HEK293 (cell line): ENCODE results near the gene TNFRSF6B.

Experiments used
- CTCF ChIA-PET: fragments of 350-600 bp; formaldehyde crosslinking; extraction: SDS; loops from one replicate; lab custom pipeline; 2021; ENCODE audit warnings: antibody characterized with exemption; lab: Yijun Ruan, JAX
- POLR2A ChIA-PET: fragments of 300-600 bp; formaldehyde crosslinking; extraction: SDS; loops from one replicate; lab custom pipeline; 2020; ENCODE audit warnings: antibody characterized with exemption, inconsistent platforms; lab: Yijun Ruan, JAX
- H3K27ac ChIP-seq: fragments of 200-500 bp; sonication (Bioruptor generic); 2 replicates; pipeline ENCODE4 v1.5.1; 2014; ENCODE audit warnings: low read depth, low read length, control low read depth, inconsistent platforms; ENCODE audit errors: extremely low read depth
- H3K36me3 ChIP-seq, 2 experiments: fragments of 200-500 bp in 1 of 2; sonication (Bioruptor generic) in 1 of 2; 1 replicate in 1 of 2; 2 replicates in 1 of 2; pipeline ENCODE4 v1.5.1; 2014 to 2017; ENCODE audit warnings: inconsistent platforms in 2 of 2, low read length in 2 of 2; ENCODE audit not compliant: control insufficient read depth in 2 of 2, insufficient read depth in 1 of 2
- H3K4me1 ChIP-seq: fragments of 200-500 bp; sonication (Bioruptor generic); 2 replicates; pipeline ENCODE4 v1.5.1; 2014; ENCODE audit warnings: mild to moderate bottlenecking, low read length, inconsistent platforms; ENCODE audit not compliant: control insufficient read depth, insufficient read depth
- H3K4me3 ChIP-seq: 2 replicates; pipeline ENCODE4 v1.5.1; 2011; ENCODE audit warnings: low read depth, mild to moderate bottlenecking, control low read depth, low read length, moderate library complexity
- H3K9me3 ChIP-seq: fragments of 200-500 bp; sonication (Bioruptor generic); 2 replicates; pipeline ENCODE4 v1.5.1; 2014; ENCODE audit warnings: low read depth, low read length, inconsistent platforms; ENCODE audit not compliant: control insufficient read depth, insufficient read depth
- EGR2 ChIP-seq: fragments of 450-650 bp; formaldehyde crosslinking; IDR thresholded peaks from 2 replicates; pipeline ENCODE4 v1.5.1; 2016; ENCODE audit warnings: low read depth, missing biosample characterization, missing genetic modification characterization
- GLIS1 ChIP-seq: fragments of 450-650 bp; formaldehyde crosslinking; IDR thresholded peaks from 2 replicates; pipeline ENCODE4 v1.5.1; 2016; ENCODE audit warnings: missing biosample characterization, missing genetic modification characterization
- GLIS2 ChIP-seq: fragments of 450-650 bp; formaldehyde crosslinking; IDR thresholded peaks from 2 replicates; pipeline ENCODE4 v1.5.1; 2016; ENCODE audit warnings: missing biosample characterization, missing genetic modification characterization
- MEIS1 ChIP-seq: sonication (generic); formaldehyde crosslinking; IDR thresholded peaks from 2 replicates; pipeline ENCODE4 v1.8.1; 2022; ENCODE audit warnings: missing genetic modification reagents, mild to moderate bottlenecking, borderline replicate concordance
- SP7 ChIP-seq: fragments of 450-650 bp; formaldehyde crosslinking; IDR thresholded peaks from 2 replicates; pipeline ENCODE4 v1.5.1; 2016; ENCODE audit warnings: missing biosample characterization, missing genetic modification characterization
- WT1 ChIP-seq: fragments of 450-650 bp; formaldehyde crosslinking; IDR thresholded peaks from 2 replicates; pipeline ENCODE4 v1.5.1; 2016; ENCODE audit warnings: missing biosample characterization, missing genetic modification characterization
- ZFHX2 ChIP-seq: fragments of 450-650 bp; formaldehyde crosslinking; conservative IDR thresholded peaks from 2 replicates; pipeline ENCODE4 v1.5.1; 2016; ENCODE audit warnings: missing biosample characterization, missing genetic modification characterization
- ZFP69B ChIP-seq: fragments of 450-650 bp; formaldehyde crosslinking; IDR thresholded peaks from 2 replicates; pipeline ENCODE4 v1.5.1; 2016; ENCODE audit warnings: missing biosample characterization, missing genetic modification characterization
- ZNF133 ChIP-seq: fragments of 450-650 bp; formaldehyde crosslinking; IDR thresholded peaks from 2 replicates; pipeline ENCODE4 v1.5.1; 2016; ENCODE audit warnings: missing biosample characterization, missing genetic modification characterization
- ZNF140 ChIP-seq: fragments of 450-650 bp; formaldehyde crosslinking; IDR thresholded peaks from 2 replicates; pipeline ENCODE4 v1.5.1; 2016; ENCODE audit warnings: missing biosample characterization, missing genetic modification characterization
- ZNF175 ChIP-seq: fragments of 450-650 bp; formaldehyde crosslinking; IDR thresholded peaks from 2 replicates; pipeline ENCODE4 v1.5.1; 2016; ENCODE audit warnings: missing biosample characterization, missing genetic modification characterization
- ZNF394 ChIP-seq: fragments of 450-650 bp; formaldehyde crosslinking; IDR thresholded peaks from 2 replicates; pipeline ENCODE4 v1.5.1; 2016; ENCODE audit warnings: missing biosample characterization, missing genetic modification characterization, mild to moderate bottlenecking, moderate library complexity, borderline replicate concordance
- ZNF473 ChIP-seq: fragments of 450-650 bp; formaldehyde crosslinking; IDR thresholded peaks from 2 replicates; pipeline ENCODE4 v1.5.1; 2017; ENCODE audit warnings: missing biosample characterization, missing genetic modification characterization
- ZNF530 ChIP-seq: fragments of 450-650 bp; formaldehyde crosslinking; IDR thresholded peaks from 2 replicates; pipeline ENCODE4 v1.5.1; 2016; ENCODE audit warnings: low read depth, missing biosample characterization, missing genetic modification characterization
- ZNF555 ChIP-seq: fragments of 450-650 bp; formaldehyde crosslinking; conservative IDR thresholded peaks from 2 replicates; pipeline ENCODE4 v1.5.1; 2017; ENCODE audit warnings: missing biosample characterization, mild to moderate bottlenecking, missing genetic modification characterization, inconsistent platforms
- ZNF558 ChIP-seq: fragments of 450-650 bp; formaldehyde crosslinking; IDR thresholded peaks from 2 replicates; pipeline ENCODE4 v1.5.1; 2016; ENCODE audit warnings: missing biosample characterization, missing genetic modification characterization
- ZNF600 ChIP-seq: fragments of 450-650 bp; formaldehyde crosslinking; IDR thresholded peaks from 2 replicates; pipeline ENCODE4 v1.5.1; 2016; ENCODE audit warnings: missing biosample characterization, missing genetic modification characterization
- ZNF701 ChIP-seq: fragments of 450-650 bp; formaldehyde crosslinking; IDR thresholded peaks from 2 replicates; pipeline ENCODE4 v1.5.1; 2016; ENCODE audit warnings: missing biosample characterization, missing genetic modification characterization
- ZSCAN16 ChIP-seq: fragments of 450-650 bp; formaldehyde crosslinking; IDR thresholded peaks from 2 replicates; pipeline ENCODE4 v1.5.1; 2016; ENCODE audit warnings: missing biosample characterization, missing genetic modification characterization
- TF ChIP-seq, protein P1 (sequence below): fragments of 450-650 bp; formaldehyde crosslinking; IDR thresholded peaks from 2 replicates; pipeline ENCODE4 v1.5.1; 2016; ENCODE audit warnings: missing biosample characterization, missing genetic modification characterization
- TF ChIP-seq, protein P2 (sequence below): fragments of 450-650 bp; formaldehyde crosslinking; IDR thresholded peaks from 2 replicates; pipeline ENCODE4 v1.5.1; 2016; ENCODE audit warnings: missing biosample characterization, missing genetic modification characterization
- TF ChIP-seq, protein P3 (sequence below): fragments of 450-650 bp; formaldehyde crosslinking; IDR thresholded peaks from 2 replicates; pipeline ENCODE4 v1.5.1; 2016; ENCODE audit warnings: missing biosample characterization, missing genetic modification characterization

Gene TNFRSF6B

DNA sequence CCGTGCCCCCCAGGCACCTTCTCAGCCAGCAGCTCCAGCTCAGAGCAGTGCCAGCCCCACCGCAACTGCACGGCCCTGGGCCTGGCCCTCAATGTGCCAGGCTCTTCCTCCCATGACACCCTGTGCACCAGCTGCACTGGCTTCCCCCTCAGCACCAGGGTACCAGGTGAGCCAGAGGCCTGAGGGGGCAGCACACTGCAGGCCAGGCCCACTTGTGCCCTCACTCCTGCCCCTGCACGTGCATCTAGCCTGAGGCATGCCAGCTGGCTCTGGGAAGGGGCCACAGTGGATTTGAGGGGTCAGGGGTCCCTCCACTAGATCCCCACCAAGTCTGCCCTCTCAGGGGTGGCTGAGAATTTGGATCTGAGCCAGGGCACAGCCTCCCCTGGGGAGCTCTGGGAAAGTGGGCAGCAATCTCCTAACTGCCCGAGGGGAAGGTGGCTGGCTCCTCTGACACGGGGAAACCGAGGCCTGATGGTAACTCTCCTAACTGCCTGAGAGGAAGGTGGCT is 960 bp downstream of the TNFRSF6B start:
- ChIA-PET POLR2A (interaction anchor here (0.6 to 2.3 kb wide), 5 partner anchors 9 to 255 kb away, joined by 3 to 9 read pairs (median 5); partner anchors contain the start of genes ARFRP1, RTEL1 and ZGPAT), CTCF (no interaction called here)
- peaks cover 0 to 23% of the 10 kb centered on the region in 2 experiments; a peak in 1 of 3 replicates for H3K36me3 ChIP-seq
- H3K27ac ChIP-seq, result no peak overlapping the region
- TF ChIP-seq GLIS2 (tag by site-specific recombination) (0 out of 2 replicates have a peak, but pooled peaks have one; percentile 6), GLIS1 (tag by site-specific recombination) (peak; percentile 37; the same call in 1 of the 2 replicates), ZSCAN16 (no peak)
- TF ChIP-seq, protein P1, sequence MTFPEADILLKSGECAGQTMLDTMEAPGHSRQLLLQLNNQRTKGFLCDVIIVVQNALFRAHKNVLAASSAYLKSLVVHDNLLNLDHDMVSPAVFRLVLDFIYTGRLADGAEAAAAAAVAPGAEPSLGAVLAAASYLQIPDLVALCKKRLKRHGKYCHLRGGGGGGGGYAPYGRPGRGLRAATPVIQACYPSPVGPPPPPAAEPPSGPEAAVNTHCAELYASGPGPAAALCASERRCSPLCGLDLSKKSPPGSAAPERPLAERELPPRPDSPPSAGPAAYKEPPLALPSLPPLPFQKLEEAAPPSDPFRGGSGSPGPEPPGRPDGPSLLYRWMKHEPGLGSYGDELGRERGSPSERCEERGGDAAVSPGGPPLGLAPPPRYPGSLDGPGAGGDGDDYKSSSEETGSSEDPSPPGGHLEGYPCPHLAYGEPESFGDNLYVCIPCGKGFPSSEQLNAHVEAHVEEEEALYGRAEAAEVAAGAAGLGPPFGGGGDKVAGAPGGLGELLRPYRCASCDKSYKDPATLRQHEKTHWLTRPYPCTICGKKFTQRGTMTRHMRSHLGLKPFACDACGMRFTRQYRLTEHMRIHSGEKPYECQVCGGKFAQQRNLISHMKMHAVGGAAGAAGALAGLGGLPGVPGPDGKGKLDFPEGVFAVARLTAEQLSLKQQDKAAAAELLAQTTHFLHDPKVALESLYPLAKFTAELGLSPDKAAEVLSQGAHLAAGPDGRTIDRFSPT (tag by site-specific recombination), result peak; percentile 50; the same call in 1 of the 2 replicates
- H3K9me3 ChIP-seq, result no peaks in the 10 kb centered on the region
- no peaks in the 10 kb centered on the region for H3K4me1 ChIP-seq
- no peak overlapping the region for H3K4me3 ChIP-seq

DNA sequence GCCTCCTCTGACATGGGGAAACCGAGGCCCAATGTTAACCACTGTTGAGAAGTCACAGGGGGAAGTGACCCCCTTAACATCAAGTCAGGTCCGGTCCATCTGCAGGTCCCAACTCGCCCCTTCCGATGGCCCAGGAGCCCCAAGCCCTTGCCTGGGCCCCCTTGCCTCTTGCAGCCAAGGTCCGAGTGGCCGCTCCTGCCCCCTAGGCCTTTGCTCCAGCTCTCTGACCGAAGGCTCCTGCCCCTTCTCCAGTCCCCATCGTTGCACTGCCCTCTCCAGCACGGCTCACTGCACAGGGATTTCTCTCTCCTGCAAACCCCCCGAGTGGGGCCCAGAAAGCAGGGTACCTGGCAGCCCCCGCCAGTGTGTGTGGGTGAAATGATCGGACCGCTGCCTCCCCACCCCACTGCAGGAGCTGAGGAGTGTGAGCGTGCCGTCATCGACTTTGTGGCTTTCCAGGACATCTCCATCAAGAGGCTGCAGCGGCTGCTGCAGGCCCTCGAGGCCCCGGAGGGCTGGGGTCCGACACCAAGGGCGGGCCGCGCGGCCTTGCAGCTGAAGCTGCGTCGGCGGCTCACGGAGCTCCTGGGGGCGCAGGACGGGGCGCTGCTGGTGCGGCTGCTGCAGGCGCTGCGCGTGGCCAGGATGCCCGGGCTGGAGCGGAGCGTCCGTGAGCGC is 1.6 kb downstream of the TNFRSF6B start:
- no peak overlapping the region for H3K27ac ChIP-seq
- H3K4me1 ChIP-seq, result no peaks in the 10 kb centered on the region
- no peak for TF ChIP-seq ZFP69B
- no peak for TF ChIP-seq ZNF558
- TF ChIP-seq ZNF530, result no peak
- no peak for TF ChIP-seq ZNF133
- TF ChIP-seq ZNF175, result no peak
- no peak for TF ChIP-seq ZNF701
- no peak for TF ChIP-seq ZNF394 (tag by site-specific recombination)
- TF ChIP-seq ZNF473 (tag by site-specific recombination), result no peak
- TF ChIP-seq, protein P2, sequence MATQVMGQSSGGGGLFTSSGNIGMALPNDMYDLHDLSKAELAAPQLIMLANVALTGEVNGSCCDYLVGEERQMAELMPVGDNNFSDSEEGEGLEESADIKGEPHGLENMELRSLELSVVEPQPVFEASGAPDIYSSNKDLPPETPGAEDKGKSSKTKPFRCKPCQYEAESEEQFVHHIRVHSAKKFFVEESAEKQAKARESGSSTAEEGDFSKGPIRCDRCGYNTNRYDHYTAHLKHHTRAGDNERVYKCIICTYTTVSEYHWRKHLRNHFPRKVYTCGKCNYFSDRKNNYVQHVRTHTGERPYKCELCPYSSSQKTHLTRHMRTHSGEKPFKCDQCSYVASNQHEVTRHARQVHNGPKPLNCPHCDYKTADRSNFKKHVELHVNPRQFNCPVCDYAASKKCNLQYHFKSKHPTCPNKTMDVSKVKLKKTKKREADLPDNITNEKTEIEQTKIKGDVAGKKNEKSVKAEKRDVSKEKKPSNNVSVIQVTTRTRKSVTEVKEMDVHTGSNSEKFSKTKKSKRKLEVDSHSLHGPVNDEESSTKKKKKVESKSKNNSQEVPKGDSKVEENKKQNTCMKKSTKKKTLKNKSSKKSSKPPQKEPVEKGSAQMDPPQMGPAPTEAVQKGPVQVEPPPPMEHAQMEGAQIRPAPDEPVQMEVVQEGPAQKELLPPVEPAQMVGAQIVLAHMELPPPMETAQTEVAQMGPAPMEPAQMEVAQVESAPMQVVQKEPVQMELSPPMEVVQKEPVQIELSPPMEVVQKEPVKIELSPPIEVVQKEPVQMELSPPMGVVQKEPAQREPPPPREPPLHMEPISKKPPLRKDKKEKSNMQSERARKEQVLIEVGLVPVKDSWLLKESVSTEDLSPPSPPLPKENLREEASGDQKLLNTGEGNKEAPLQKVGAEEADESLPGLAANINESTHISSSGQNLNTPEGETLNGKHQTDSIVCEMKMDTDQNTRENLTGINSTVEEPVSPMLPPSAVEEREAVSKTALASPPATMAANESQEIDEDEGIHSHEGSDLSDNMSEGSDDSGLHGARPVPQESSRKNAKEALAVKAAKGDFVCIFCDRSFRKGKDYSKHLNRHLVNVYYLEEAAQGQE (tag by site-specific recombination), result no peak
- ChIA-PET CTCF (interaction anchor here (0.5 to 1.2 kb wide), 2 partner anchors 52 to 422 kb away, joined by 3 to 4 read pairs; no protein-coding TSS in a partner anchor), POLR2A (interaction anchor here (0.6 to 2.3 kb wide), 7 partner anchors 8 to 167 kb away, joined by 3 to 9 read pairs (median 4); partner anchors contain the start of genes ARFRP1, RTEL1, TPD52L2 and ZGPAT)
- H3K36me3 ChIP-seq, result peaks cover 0 to 26% of the 10 kb centered on the region in 2 experiments; a peak in 1 of 3 replicates
- no peaks in the 10 kb centered on the region for H3K9me3 ChIP-seq
- no peak overlapping the region for H3K4me3 ChIP-seq

DNA sequence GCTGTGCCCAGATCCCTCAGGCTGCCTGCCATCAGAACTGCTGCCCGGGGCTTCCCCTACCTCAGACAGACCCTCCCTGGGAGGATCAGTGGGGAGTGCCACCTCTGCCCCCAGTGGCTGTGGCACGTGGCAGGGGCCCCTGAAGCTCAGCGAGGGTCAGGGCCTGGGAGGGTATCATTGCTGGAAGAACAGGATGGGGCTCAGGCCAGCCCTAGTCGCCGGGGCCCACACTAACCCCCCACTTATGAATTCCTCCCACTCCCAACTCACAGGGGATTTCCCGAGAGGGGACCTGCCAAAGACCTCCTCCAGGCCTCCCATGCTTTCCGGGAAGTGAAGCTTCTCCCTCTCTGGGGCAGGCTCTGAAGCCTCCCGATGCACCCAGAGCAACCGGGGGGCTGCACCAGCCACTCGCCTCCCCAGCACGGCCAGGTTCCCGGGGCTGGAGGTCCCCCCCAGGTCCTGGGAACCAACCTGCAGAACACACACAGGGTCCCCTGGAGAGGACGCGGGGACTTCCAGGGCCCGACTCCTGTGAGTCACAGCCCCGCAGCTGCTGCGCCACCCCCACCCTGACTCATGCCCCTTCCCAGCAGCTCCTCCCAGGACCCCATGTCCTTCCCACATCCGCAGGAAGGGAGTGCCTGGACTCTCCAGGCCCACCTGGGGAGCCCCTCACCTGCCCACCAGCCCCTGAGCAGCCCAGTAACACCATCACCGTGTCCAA is 2.5 kb downstream of the TNFRSF6B start:
- ChIA-PET CTCF (interaction anchor here (0.6 to 1.2 kb wide), 3 partner anchors 161 to 421 kb away, joined by 3 read pairs; no protein-coding TSS in a partner anchor), POLR2A (interaction anchor here (0.9 to 2.3 kb wide), 3 partner anchors 9 to 41 kb away, joined by 4 to 9 read pairs (median 8); partner anchors contain the start of genes ARFRP1, RTEL1 and ZGPAT)
- H3K36me3 ChIP-seq, result peaks cover 0 to 30% of the 10 kb centered on the region in 2 experiments; a peak in 1 of 3 replicates
- no peaks in the 10 kb centered on the region for H3K4me1 ChIP-seq
- no peaks in the 10 kb centered on the region for H3K9me3 ChIP-seq
- no peak overlapping the region for H3K27ac ChIP-seq
- no peak overlapping the region for H3K4me3 ChIP-seq
- TF ChIP-seq ZNF140 (tag by site-specific recombination), result no peak
- TF ChIP-seq ZNF555 (tag by site-specific recombination), result no peak
- peak; percentile 26; the same call in 1 of the 2 replicates for TF ChIP-seq WT1 (tag by site-specific recombination)
- peak; percentile 49; the same call in 1 of the 2 replicates for TF ChIP-seq SP7
- peak; percentile 62 for TF ChIP-seq ZFHX2 (tag by site-specific recombination)
- TF ChIP-seq ZNF600 (tag by site-specific recombination), result 0 out of 2 replicates have a peak, but pooled peaks have one; percentile 19
- no peak for TF ChIP-seq MEIS1 (CRISPR knock-in tag)
- TF ChIP-seq, protein P3, sequence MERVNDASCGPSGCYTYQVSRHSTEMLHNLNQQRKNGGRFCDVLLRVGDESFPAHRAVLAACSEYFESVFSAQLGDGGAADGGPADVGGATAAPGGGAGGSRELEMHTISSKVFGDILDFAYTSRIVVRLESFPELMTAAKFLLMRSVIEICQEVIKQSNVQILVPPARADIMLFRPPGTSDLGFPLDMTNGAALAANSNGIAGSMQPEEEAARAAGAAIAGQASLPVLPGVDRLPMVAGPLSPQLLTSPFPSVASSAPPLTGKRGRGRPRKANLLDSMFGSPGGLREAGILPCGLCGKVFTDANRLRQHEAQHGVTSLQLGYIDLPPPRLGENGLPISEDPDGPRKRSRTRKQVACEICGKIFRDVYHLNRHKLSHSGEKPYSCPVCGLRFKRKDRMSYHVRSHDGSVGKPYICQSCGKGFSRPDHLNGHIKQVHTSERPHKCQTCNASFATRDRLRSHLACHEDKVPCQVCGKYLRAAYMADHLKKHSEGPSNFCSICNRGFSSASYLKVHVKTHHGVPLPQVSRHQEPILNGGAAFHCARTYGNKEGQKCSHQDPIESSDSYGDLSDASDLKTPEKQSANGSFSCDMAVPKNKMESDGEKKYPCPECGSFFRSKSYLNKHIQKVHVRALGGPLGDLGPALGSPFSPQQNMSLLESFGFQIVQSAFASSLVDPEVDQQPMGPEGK (tag by site-specific recombination), result 0 out of 2 replicates have a peak, but pooled peaks have one; percentile 18
- peak; percentile 44; the same call in 1 of the 2 replicates for TF ChIP-seq EGR2 (tag by site-specific recombination)
